Kidney (tissue), 14 donors: ENCODE measurements around the gene EPHB3. TPM values are rescaled to one million over a fixed set of nuclear protein-coding genes. Genes with fewer than 3 reads are reported as not detected.

ENCODE experiments used
- DNase-seq, 5 donors: peaks; one replicate each; pipeline ENCODE4 v3.0.0-alpha.2; 2013 to 2020
- FAIRE-seq: peaks from 2 replicates; lab custom pipeline; 2012; peaks lifted over from hg19 to GRCh38; lab: Jason Lieb, UNC
- H3K27ac ChIP-seq, 2 donors: one replicate each; pipeline ENCODE4 v1.7.0; 2013; ENCODE audit warnings: low read depth in 2 of 2, low read length in 2 of 2, inconsistent platforms in 1 of 2
- H3K27me3 ChIP-seq: one replicate; pipeline ENCODE4 v1.7.1; 2013; ENCODE audit warnings: low read length, inconsistent platforms; ENCODE audit not compliant: control insufficient read depth, insufficient read depth
- H3K36me3 ChIP-seq, 3 donors: one replicate each; pipeline versions ENCODE4 v1.7.0 to v1.7.1; 2013; ENCODE audit warnings: low read length in 3 of 3, control low read depth in 1 of 3, inconsistent platforms in 1 of 3; ENCODE audit not compliant: insufficient read depth in 3 of 3, control insufficient read depth in 2 of 3
- H3K4me1 ChIP-seq, 3 donors: one replicate each; pipeline versions ENCODE4 v1.7.0 to v1.7.1; 2013; ENCODE audit warnings: low read length in 3 of 3, inconsistent platforms in 1 of 3, low read depth in 1 of 3; ENCODE audit not compliant: control insufficient read depth in 2 of 3, insufficient read depth in 2 of 3
- H3K4me3 ChIP-seq, 3 donors: one replicate each; pipeline versions ENCODE4 v1.7.0 to v1.8.1; 2013; ENCODE audit warnings: low read length in 3 of 3, control low read depth in 1 of 3, inconsistent platforms in 1 of 3
- H3K9ac ChIP-seq, 3 donors: one replicate each; pipeline versions ENCODE4 v1.7.0 to v1.7.1; 2013; ENCODE audit warnings: low read length in 3 of 3, control low read depth in 1 of 3, inconsistent platforms in 1 of 3
- H3K9me3 ChIP-seq, 3 donors: one replicate each; pipeline versions ENCODE4 v1.7.0 to v1.7.1; 2013; ENCODE audit warnings: low read length in 3 of 3, control low read depth in 1 of 3, inconsistent platforms in 1 of 3; ENCODE audit not compliant: control insufficient read depth in 2 of 3, insufficient read depth in 1 of 3
- CTCF ChIP-seq: IDR thresholded peaks from 3 replicates; pipeline ENCODE4 v1.5.1; 2012; ENCODE audit warnings: mild to moderate bottlenecking, moderate library complexity, borderline replicate concordance; ENCODE audit not compliant: insufficient read depth; ENCODE audit errors: extremely low read depth
- intact Hi-C: fragments of 100-400 bp; cut with DNase I; formaldehyde crosslinking; loops from one replicate; pipeline ENCODE4 v1.11.1; 2022
- polyA plus RNA-seq: library from polyadenylated mRNA; stranded (reverse); fragments of 350-450 nt; fragmentation: Illumina TruSeq; extraction: RNeasy Lipid Tissue Mini Kit (QIAGEN cat#74804); gene quantifications from one replicate; pipeline ENCODE4 v1.2.3, GENCODE V29; 2014; ENCODE audit warnings: low read depth, low replicate concordance; ENCODE audit not compliant: insufficient read depth
- total RNA-seq: library from RNA; stranded (reverse); fragmentation: NEBNext Ultra II Directional; extraction: Animal tissue kit (Norgen Biotek cat#: 25700); gene quantifications from one replicate; pipeline ENCODE4 v1.2.1, GENCODE V29; 2021
- donor health status: control.
- donor health status: control.
- donor health status: control.
- donor health status: control.
- donor health status: control.
- donor health status: DM: yes; HTN: yes; CAD: no.
- donor health status: Normal renal cell carcinoma (clear cell type).

The EPHB3 gene
- total and polyA plus RNA-seq, 2 donors from 2014 or later = 1.4 to 3.8 TPM

GRCh38 chr3:184578218-184578617 is 16.6 kb downstream of the EPHB3 start:
- H3K27ac ChIP-seq = no peak overlapping the region

GRCh38 chr3:184578822-184579221 is 17.2 kb downstream of the EPHB3 start:
- peaks cover 0 to 2% (median 0%) of the 10 kb centered on the region in 3 donors for H3K36me3 ChIP-seq
- no peak for TF ChIP-seq CTCF
- DNase-seq = no peak
- H3K9me3 ChIP-seq = no peaks in the 10 kb centered on the region
- intact Hi-C loops = no loop called here
- peaks cover 3 to 13% (median 12%) of the 10 kb centered on the region in 3 donors for H3K4me1 ChIP-seq
- no peak for FAIRE-seq
- H3K9ac ChIP-seq = no peak overlapping the region
- no peak overlapping the region for H3K4me3 ChIP-seq
- no peaks in the 10 kb centered on the region for H3K27me3 ChIP-seq
- H3K27ac ChIP-seq = no peak overlapping the region

More at GRCh38 chr3:184578218-184578617, 16.6 kb downstream of the EPHB3 start:
- intact Hi-C loops = no loop called here
- Histone ChIP-seq H3K27me3 (no peaks in the 10 kb centered on the region), H3K36me3 (peaks cover 0 to 2% (median 0%) of the 10 kb centered on the region in 3 donors), H3K4me1 (peaks cover 3 to 12% (median 12%) of the 10 kb centered on the region in 3 donors), H3K4me3 (no peak overlapping the region), H3K9me3 (no peaks in the 10 kb centered on the region), H3K9ac (no peak overlapping the region)
- DNase-seq (no peak), FAIRE-seq (no peak)
- no peak for TF ChIP-seq CTCF

DNA sequence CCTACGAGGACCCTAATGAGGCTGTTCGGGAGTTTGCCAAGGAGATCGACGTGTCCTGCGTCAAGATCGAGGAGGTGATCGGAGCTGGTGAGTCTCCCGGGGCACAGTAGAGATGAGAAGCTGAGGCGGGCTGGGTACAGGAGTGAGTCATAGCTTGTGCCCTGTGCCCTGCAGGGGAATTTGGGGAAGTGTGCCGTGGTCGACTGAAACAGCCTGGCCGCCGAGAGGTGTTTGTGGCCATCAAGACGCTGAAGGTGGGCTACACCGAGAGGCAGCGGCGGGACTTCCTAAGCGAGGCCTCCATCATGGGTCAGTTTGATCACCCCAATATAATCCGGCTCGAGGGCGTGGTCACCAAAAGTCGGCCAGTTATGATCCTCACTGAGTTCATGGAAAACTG is 17.9 kb downstream of the EPHB3 start:
- H3K36me3 ChIP-seq = peaks cover 0 to 2% (median 0%) of the 10 kb centered on the region in 3 donors

More for the DNA sequence above, 17.9 kb downstream of the EPHB3 start:
- Histone ChIP-seq H3K9me3 (no peaks in the 10 kb centered on the region), H3K27me3 (no peaks in the 10 kb centered on the region), H3K4me3 (no peak overlapping the region), H3K27ac (no peak overlapping the region), H3K9ac (no peak overlapping the region), H3K4me1 (peaks cover 3 to 19% (median 12%) of the 10 kb centered on the region in 3 donors)
- intact Hi-C loops = no loop called here
- FAIRE-seq = no peak
- no peak for DNase-seq
- no peak for TF ChIP-seq CTCF
